COLO829 (cell line): Measurements from ENCODE around the gene GABRA1.

Experiments used
- DNase-seq: peaks from one replicate; pipeline ENCODE4 v3.0.0; 2012; ENCODE audit warnings: low spot score

GABRA1 gene

GRCh38 chr5:161847941-161848391 is at the start of gene GABRA1:
TSS of gene GABRA1 (plus strand) at chr5:161848120. CDS start at chr5:161850811, 2,691 bp downstream.
- no peak for DNase-seq

DNA sequence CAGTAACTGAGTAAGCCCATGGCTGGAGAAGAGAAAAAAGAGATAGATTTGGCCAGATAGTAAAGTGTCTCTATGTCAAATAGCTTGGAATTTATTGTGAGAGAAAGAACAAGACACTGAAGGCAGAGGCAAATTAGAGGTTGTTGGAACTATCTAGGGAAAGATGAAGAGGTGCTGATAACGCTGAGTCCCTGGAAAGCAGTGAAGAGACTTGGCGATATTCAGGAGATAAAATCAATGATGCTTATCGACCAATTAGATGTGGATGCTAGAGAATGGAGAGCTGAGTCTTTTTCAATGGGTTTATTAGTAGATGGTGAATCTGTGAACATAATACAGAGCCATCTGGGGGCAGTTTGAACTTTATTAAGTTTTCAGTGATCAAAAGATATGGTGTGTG is 48.6 kb upstream of the GABRA1 start:
- DNase-seq: no peak

DNA sequence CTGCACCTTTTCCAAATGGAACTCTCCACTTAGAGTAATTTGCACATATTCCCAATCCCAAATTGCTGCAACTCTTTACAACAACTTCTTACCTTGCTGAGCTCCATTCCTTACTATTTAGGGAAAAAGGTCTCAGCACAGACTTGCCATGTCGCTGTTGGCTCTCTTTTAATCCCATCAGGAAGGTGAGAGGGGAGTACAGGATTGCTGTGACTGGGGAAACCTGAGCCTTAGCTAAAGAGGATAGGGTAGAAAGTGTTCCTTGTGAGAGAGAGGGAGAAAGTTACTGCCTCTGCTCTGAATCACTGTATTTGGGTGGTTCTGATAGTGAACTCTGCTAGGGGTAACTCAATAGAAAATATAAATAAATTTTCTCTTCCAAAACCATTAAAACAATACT is 43.7 kb upstream of the GABRA1 start:
- DNase-seq: no peak

DNA sequence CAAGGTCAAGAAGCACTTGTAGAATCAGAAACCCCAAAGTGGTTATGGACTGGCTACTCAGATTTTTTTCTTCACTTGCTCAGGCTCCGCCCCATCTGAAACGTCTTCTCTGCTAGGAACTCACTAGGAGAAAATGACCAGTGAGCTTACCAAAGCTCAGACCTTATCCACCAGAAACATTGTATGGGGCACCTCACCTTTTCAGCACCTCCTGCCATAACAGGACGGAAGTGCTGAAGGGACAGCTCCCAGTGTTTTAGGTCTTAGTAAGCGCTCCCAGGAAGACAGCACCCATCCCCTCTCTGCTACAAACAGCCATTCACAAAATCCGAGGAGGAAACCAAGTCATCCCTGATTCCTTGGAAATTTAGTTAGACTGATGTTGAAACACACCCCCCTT is 1.2 kb upstream of the GABRA1 start:
- DNase-seq: peak; percentile 0

DNA sequence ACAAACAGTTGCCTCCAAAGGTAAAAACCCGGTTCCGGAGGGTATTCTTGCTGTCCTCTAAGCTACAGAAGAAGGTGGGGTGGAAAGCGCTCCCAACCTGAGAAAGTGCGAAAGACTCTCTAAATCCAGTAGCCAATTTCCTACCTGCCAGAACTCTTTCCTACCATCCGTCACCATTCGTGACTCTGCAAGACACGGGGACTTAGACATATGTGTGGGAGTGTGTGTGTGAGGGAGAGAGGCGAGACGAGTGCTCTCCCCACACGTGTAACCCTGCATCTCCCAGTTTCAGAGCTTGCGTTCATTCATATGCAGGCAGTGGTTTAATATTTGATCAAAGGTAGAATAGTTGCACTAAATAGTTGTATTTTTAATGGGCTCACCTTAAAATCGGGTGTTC is 473 bp upstream of the GABRA1 start:
- DNase-seq: no peak

DNA sequence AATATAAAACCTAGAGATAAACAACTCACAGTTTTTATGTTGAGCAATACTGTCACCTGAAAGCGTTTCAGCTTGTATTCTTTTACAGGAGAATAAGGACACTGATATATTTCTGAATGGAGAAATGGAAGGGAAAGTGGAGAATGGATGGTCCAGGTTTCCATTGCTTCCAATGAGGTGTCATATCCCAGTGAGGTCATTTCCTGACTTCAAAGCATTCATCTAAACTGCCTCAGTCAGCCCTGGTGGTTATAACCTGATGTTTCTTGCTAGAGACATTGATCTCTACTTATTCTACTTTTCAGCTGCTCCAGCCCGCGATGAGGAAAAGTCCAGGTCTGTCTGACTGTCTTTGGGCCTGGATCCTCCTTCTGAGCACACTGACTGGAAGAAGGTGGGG is 2.6 kb downstream of the GABRA1 start:
- no peak for DNase-seq

GRCh38 chr5:161851691-161852299 is 3.9 kb downstream of the GABRA1 start:
- no peak for DNase-seq

- DNase-seq: no peak
Observed at GRCh38 chr5:161857358-161857757, 9.4 kb downstream of the GABRA1 start.

GRCh38 chr5:161863259-161863658 is 15.3 kb downstream of the GABRA1 start:
- no peak for DNase-seq

DNA sequence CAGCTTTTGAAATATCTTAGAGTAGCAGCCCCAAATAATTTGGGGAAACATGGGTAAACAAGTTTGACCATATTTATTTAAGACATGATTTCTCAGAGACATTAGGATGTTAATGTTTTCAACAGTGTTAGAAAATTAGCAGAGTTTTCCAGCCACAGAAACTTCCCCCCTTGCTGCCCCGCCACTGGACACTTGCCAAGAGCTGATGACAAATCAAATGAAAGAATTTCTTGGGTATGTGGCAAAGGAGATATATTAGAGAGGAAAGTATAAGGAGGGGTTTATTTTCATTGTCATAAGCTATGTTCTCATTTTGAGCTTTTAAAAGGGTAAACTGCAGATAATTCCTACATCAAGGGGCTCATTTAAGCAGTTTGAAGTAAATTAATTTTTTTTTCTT is 15.9 kb downstream of the GABRA1 start:
- no peak for DNase-seq

DNA sequence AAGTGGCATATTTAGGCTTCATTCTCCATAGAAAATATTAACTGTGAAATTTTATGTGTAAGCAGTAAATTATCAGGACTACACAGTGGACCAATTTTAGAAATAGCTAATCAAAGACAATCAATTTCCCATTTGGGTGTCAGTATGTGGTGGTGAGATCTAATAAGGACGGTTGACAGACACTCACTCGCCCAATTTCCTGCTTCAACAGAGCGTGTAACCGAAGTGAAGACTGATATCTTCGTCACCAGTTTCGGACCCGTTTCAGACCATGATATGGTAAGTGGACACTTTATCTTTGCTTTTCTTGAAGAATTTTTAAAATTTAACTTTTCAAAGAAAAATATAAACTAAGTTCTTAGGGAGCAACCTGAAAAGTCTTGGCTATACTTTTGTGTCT is 17.6 kb downstream of the GABRA1 start:
- no peak for DNase-seq

DNA sequence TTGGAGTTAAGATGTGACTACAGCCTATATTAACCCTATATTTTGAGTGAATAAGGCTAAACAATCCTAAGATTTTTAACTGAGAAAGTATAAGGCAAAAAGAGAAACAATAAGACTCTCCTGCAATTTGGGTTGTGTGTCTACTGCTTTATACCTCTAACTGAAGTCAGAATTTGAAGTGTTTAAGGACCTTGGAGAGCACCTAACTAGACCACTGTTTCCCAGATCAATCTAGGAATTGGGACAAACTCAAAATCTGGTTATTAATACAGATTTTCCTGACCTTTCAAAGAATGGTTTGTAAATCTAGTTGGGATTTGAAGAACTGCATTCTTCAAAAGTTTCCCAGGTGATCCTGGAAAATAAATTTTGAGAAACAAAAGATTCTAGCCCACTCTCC is 42.1 kb downstream of the GABRA1 start:
- no peak for DNase-seq

GRCh38 chr5:161895514-161895913 is 47.6 kb downstream of the GABRA1 start:
- no peak for DNase-seq

- no peak for DNase-seq
Observed at GRCh38 chr5:161897033-161897432, 49.1 kb downstream of the GABRA1 start.

DNA sequence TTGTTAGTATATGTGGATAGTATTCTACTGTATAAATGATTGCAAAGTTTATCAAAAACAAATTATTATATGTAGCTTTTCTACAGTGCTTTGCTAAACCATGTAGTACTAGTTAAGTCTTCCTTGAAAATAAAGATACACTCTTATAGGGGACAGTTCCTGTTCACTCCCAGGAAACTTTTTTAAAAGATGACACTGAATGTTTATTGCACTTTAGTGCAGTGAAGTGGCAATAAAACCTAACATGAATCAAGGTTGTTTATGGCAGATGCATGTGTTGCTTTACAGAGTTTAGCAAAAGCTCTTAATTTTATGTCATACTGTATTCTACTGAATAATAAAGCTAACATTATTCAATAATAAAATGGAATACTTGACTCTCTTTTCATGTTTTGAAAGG is 51.7 kb downstream of the GABRA1 start:
- DNase-seq: no peak

DNA sequence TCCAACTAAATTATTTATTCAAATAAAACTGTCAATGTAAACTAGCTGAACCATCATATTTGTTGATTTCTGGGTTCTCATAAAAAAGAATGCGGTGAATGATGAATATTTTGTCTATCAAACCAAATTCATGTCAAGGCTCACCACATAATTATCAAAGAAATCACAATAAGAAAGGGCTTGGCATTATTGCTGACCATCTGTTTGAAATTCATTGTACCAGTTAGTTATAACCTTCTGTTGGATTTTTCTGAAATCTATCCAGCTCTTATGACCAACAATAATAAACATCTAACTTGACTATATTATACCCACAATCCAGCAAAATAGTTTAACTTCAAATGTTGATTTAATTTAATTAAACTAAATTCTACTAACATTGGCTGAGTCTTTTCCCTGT is 53.1 kb downstream of the GABRA1 start:
- no peak for DNase-seq

GRCh38 chr5:161921781-161922180 is 73.9 kb downstream of the GABRA1 start:
- no peak for DNase-seq

DNA sequence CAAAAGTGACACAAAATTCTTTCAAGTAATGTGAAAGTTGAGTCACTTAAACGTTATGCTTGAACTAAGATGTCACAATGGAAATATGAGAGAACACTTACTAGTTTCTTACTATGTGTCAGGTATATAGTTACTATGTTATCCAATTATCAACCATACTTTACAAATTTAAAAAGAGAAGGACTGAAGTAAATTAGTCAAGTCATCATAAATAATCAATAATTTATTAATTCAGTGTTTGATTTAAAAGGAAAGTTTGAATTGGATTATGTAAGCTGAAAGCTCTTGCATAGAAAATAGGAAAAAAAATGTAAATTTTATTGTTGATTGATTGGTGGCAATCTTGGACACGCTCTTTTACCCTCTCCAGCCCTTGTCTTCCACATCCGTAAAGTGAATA is 76.3 kb downstream of the GABRA1 start:
- no peak for DNase-seq

DNA sequence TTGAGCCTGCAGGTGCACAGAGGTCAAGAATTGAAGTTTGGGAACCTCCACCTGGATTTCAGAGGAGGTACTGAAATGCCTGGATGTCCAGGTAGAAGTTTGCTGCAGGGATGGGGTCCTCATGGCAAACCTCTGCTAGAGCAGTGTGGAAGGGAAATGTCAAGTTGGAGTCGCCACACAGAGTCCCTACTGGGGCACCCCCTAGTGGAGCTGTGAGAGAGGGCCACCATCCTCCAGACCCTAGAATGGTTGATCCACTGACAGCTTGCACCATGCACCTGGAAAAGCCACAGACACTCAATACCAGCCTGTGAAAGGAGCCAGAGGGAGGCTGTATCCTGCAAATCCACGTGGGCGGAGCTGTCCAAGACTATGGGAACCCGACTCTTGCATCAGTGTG is 78.0 kb downstream of the GABRA1 start:
- no peak for DNase-seq

DNA sequence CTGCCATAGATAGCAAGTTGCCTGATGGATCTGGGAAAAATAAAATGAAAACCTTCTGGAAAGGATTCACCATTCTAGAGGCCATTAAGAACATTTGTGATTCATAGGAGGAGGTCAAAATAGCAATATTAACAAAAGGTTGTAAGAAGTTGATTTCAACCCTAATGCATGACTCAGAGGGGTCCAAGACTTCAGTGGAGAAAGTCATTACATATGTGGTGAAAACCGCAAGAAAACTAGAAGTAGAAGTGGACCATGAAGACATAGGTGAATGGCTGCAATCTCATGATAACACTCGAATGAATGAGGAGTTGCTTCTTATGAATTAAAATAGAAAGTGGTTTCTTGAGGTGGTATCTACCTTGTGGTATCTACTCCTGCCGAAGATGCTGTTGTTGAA is 86.6 kb downstream of the GABRA1 start:
- no peak for DNase-seq

GRCh38 chr5:161944974-161945373 is 97.1 kb downstream of the GABRA1 start:
- no peak for DNase-seq

DNA sequence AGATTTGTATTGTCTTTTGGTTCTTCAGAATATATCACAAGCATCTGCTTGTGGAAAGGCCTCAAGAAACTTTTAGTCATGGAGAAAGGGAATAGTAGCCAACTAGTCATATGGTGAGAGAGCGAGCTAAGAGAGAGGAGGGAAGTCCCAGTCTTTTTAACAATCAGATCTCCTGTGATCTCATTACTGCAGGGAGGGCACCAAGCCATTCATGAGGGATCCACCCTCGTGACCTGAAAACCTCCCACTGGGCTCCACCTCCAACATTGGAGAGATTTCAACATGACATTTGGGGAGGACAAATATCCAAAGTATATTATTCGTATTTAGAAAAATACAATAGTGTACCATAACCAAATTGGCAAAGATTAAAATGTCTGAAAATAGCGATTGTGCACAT is 99.0 kb downstream of the GABRA1 start:
- DNase-seq: no peak
